ENCODE measurements around the gene ARHGDIB.
A peak's percentile ranks its signal among the peaks of the same experiment; 100 is the strongest.

The ARHGDIB gene

GRCh38 chr12:14949631-14950030, 11.8 kb downstream of the ARHGDIB start:
- no peak overlapping the region for H3K27ac ChIP-seq
- no peak for TF ChIP-seq CTCF (conservative IDR thresholded peaks at IDR 0.05)

GRCh38 chr12:14948672-14949071, 12.7 kb downstream of the ARHGDIB start:
- H3K27ac ChIP-seq = peak overlapping the region; percentile 12; the same call in 1 of the 2 replicates
- no peak for TF ChIP-seq CTCF (conservative IDR thresholded peaks at IDR 0.05)

- no peak for TF ChIP-seq CTCF (conservative IDR thresholded peaks at IDR 0.05)
- no peak overlapping the region for H3K27ac ChIP-seq
Observed at GRCh38 chr12:14946861-14947260, 14.5 kb downstream of the ARHGDIB start.

GRCh38 chr12:14946162-14946561, 15.2 kb downstream of the ARHGDIB start:
- no peak overlapping the region for H3K27ac ChIP-seq
- no peak for TF ChIP-seq CTCF (conservative IDR thresholded peaks at IDR 0.05)

GRCh38 chr12:14942196-14942931, 19.0 kb downstream of the ARHGDIB start:
- no peak for TF ChIP-seq CTCF (conservative IDR thresholded peaks at IDR 0.05)
- no peak overlapping the region for H3K27ac ChIP-seq

GRCh38 chr12:14941369-14941768, 20.0 kb downstream of the ARHGDIB start:
- no peak overlapping the region for H3K27ac ChIP-seq
- TF ChIP-seq CTCF (conservative IDR thresholded peaks at IDR 0.05) = no peak

- H3K27ac ChIP-seq = peak within 1 kb of the TSS; percentile 90
- no peak for TF ChIP-seq CTCF (conservative IDR thresholded peaks at IDR 0.05)
Observed at GRCh38 chr12:14938301-14938700, 23.1 kb downstream of the ARHGDIB start, which contains the start of gene ERP27. ERP27 (minus strand) TSS chr12:14938537; CDS start chr12:14938508, 29 bp downstream.

All from VCaP (cell line).